ENCODE data around the gene FUT8. TPM values are rescaled to one million over a fixed set of nuclear protein-coding genes. Genes with fewer than 3 reads are reported as not detected.

FUT8 gene
- total and polyA plus RNA-seq, 2 experiments from 2014 or later, result 17.4 to 35.4 TPM

DNA sequence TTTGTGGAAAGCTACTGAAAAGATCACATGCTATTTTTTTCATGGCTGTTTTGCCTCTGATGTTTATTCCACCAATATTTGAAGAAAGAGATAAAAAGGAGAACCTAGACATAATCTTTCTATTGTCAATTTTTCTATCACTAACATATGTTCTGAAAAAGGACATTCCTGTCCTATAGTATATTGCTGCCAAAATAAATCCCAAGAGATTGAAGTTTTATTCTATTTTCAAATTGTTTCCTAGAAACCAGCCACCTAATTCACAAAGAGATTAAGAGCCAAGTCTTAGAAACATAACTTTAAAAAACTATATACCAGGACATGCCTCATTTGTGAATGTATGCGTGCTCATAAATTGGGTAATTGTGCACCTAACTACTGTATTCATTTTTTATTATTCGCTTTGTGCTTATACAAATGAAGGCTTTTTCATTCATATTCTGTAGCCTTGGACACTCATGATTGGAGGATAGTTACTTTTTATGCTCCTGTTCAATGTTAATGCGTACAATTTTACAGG is 200.7 kb downstream of the FUT8 start:
- Histone ChIP-seq H3K4me1 (ENCODE audit: low read depth) (no peaks in the 10 kb centered on the region), H3K36me3 (no peaks in the 10 kb centered on the region), H3K27me3 (no peaks in the 10 kb centered on the region), H3K9me3 (ENCODE audit: low read depth) (no peaks in the 10 kb centered on the region), H3K4me3 (no peak overlapping the region), H3K27ac (no peak overlapping the region)
- no peak for DNase-seq (ENCODE audit: low read depth in 1 of 2, low spot score in 1 of 2)
- TF ChIP-seq CTCF (IDR thresholded peaks at IDR 0.05; ENCODE audit: low read depth, low read length), result no peak

- Histone ChIP-seq H3K4me1 (ENCODE audit: low read depth) (no peaks in the 10 kb centered on the region), H3K27ac (no peak overlapping the region)
These were observed 206.5 kb downstream of the FUT8 start for GRCh38 chr14:65618996-65619395.

DNA sequence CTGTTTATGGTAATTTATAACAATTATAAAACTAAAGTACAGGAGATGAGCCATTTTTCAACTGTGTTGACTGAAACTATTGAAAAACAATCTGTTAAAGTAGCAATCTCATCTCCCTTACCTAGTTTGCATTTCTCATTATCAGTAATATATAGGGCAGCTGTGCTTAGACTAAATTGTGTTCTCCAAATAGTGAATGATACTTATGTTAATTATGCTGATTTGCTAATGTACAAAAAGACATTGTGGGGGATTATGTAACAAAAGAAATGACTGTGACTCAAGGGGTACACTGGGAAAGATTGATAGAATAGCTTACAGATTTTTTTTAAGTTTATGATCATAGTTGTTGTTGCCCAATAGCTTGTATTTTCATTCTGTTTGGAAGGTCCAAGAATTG is 207.7 kb downstream of the FUT8 start:
- TF ChIP-seq CTCF (IDR thresholded peaks at IDR 0.05; ENCODE audit: low read depth, low read length), result no peak
- H3K9me3 ChIP-seq (ENCODE audit: low read depth), result no peaks in the 10 kb centered on the region
- peak in 1 of 2 donors; percentile 6 for DNase-seq (ENCODE audit: low read depth in 1 of 2, low spot score in 1 of 2)
- no peaks in the 10 kb centered on the region for H3K36me3 ChIP-seq
- peaks cover 1% of the 10 kb centered on the region for H3K4me1 ChIP-seq (ENCODE audit: low read depth)
- H3K27ac ChIP-seq, result no peak overlapping the region
- H3K27me3 ChIP-seq, result no peaks in the 10 kb centered on the region
- no peak overlapping the region for H3K4me3 ChIP-seq

More at GRCh38 chr14:65618996-65619395, 206.5 kb downstream of the FUT8 start:
- no peak for DNase-seq (ENCODE audit: low read depth in 1 of 2, low spot score in 1 of 2)
- H3K27me3 ChIP-seq, result no peaks in the 10 kb centered on the region
- H3K4me3 ChIP-seq, result no peak overlapping the region
- no peak for TF ChIP-seq CTCF (IDR thresholded peaks at IDR 0.05; ENCODE audit: low read depth, low read length)
- H3K9me3 ChIP-seq (ENCODE audit: low read depth), result no peaks in the 10 kb centered on the region
- no peaks in the 10 kb centered on the region for H3K36me3 ChIP-seq

- DNase-seq (ENCODE audit: low read depth in 1 of 2, low spot score in 1 of 2), result no peak
- Histone ChIP-seq H3K9me3 (ENCODE audit: low read depth) (no peaks in the 10 kb centered on the region), H3K36me3 (no peaks in the 10 kb centered on the region), H3K27ac (no peak overlapping the region), H3K4me3 (no peak overlapping the region), H3K27me3 (no peaks in the 10 kb centered on the region), H3K4me1 (ENCODE audit: low read depth) (peaks cover 8% of the 10 kb centered on the region)
- TF ChIP-seq CTCF (IDR thresholded peaks at IDR 0.05; ENCODE audit: low read depth, low read length), result no peak
These were observed 210.2 kb downstream of the FUT8 start for GRCh38 chr14:65622703-65623102.

DNA sequence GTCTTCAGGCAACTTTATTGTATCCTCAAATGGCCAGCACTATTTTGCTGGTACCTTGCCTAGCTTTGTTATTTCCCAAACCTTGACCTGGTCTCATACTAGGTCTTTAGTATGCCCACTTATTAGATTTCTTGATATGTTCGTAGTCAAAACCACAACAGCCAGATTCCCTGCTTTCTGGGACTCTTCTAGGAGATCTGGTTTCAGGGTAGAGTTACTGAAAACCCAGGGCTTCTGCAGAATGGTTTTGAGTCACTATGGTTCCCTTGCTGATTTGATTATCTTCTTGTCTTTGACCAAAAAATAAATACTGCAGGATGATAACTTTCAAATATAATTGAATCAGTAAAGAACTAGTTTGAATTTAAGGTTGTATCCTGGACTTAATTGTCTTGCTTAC is 211.2 kb downstream of the FUT8 start:
- H3K9me3 ChIP-seq (ENCODE audit: low read depth), result no peaks in the 10 kb centered on the region
- no peaks in the 10 kb centered on the region for H3K27me3 ChIP-seq
- H3K4me3 ChIP-seq, result no peak overlapping the region
- no peak for DNase-seq (ENCODE audit: low read depth in 1 of 2, low spot score in 1 of 2)
- no peak for TF ChIP-seq CTCF (IDR thresholded peaks at IDR 0.05; ENCODE audit: low read depth, low read length)
- no peaks in the 10 kb centered on the region for H3K36me3 ChIP-seq
- H3K4me1 ChIP-seq (ENCODE audit: low read depth), result peaks cover 8% of the 10 kb centered on the region
- H3K27ac ChIP-seq, result no peak overlapping the region

DNA sequence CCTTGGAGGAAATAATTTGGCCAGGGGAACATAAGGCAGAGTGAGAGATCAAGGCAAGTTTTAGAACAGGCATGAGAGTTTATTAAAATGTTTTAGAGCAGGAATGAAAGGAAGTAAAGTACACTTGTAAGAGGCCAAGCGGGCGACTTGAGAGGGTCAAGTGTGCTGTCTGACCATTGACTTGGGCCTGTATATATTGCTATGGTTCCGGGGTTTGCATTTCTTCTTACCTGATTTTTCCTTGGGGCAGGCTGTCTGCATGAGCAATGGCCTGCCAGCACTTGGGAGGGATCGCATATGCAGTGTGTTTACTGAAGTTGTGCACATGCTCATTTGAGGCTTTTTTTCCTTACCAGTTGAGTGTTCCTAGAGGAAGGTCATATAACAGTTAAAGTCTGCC is 214.8 kb downstream of the FUT8 start:
- no peak overlapping the region for H3K27ac ChIP-seq
- H3K4me1 ChIP-seq (ENCODE audit: low read depth), result peaks cover 13% of the 10 kb centered on the region
- no peak overlapping the region for H3K4me3 ChIP-seq
- TF ChIP-seq CTCF (IDR thresholded peaks at IDR 0.05; ENCODE audit: low read depth, low read length), result no peak
- H3K9me3 ChIP-seq (ENCODE audit: low read depth), result no peaks in the 10 kb centered on the region
- peak in 1 of 2 donors; percentile 6 for DNase-seq (ENCODE audit: low read depth in 1 of 2, low spot score in 1 of 2)
- H3K36me3 ChIP-seq, result no peaks in the 10 kb centered on the region
- H3K27me3 ChIP-seq, result no peaks in the 10 kb centered on the region

Data from cardiac muscle cell (in vitro differentiated cells and primary cell).